Stomach (tissue), 4 donors: ENCODE data around the gene NLGN4X.

Experiments used
- CTCF ChIP-seq, 7 experiments: fragments of 450-650 bp in 4 of 7; fragments of 200-600 bp in 3 of 7; sonication (generic) in 3 of 7; IDR thresholded peaks; one replicate each; pipeline ENCODE4 v1.5.1; 2016 to 2019; ENCODE audit warnings: antibody characterized with exemption in 7 of 7, control low read depth in 2 of 7, mild to moderate bottlenecking in 1 of 7
- POLR2A ChIP-seq, 4 donors: fragments of 450-650 bp; IDR thresholded peaks; one replicate each; pipeline ENCODE4 v1.6.1; 2016; ENCODE audit warnings: antibody characterized with exemption in 4 of 4, control low read depth in 2 of 4, mild to moderate bottlenecking in 1 of 4, moderate library complexity in 1 of 4

GRCh38 chrX:6149060-6149872, 79.4 kb downstream of the NLGN4X start:
- TF ChIP-seq POLR2A (IDR thresholded peaks at IDR 0.05) (no peak), CTCF (IDR thresholded peaks at IDR 0.05) (no peak)
